A673 (cell line): ENCODE data around the gene MYRIP. TPM values are rescaled to one million over a fixed set of nuclear protein-coding genes. Genes with fewer than 3 reads are reported as not detected.

Source experiments
- BruUV-seq: library from RNA; stranded (reverse); fragments of 400-500 nt; replicated peaks from 2 replicates; lab custom pipeline; 2021; lab: Mats Ljungman, UMichigan
- CTCF ChIA-PET: fragments of 300-600 bp; sonication (Branson Sonifier 250); formaldehyde crosslinking; loops from one replicate; lab custom pipeline; 2022; ENCODE audit warnings: antibody characterized with exemption; lab: Charles Lee
- POLR2A ChIA-PET: fragments of 300-600 bp; sonication (Branson Sonifier 250); formaldehyde crosslinking; loops from one replicate; lab custom pipeline; 2022; ENCODE audit warnings: antibody characterized with exemption; ENCODE audit not compliant: low non-redundant PET; lab: Charles Lee
- DNase-seq: peaks from one replicate; pipeline ENCODE4 v3.0.0-alpha.2; 2015; ENCODE audit warnings: low spot score
- H3K27ac ChIP-seq: fragments of 200-600 bp; sonication (generic); 2 replicates; pipeline ENCODE4 v1.5.1; 2016; ENCODE audit warnings: mixed run types, low read depth, mild to moderate bottlenecking, mixed read lengths, antibody characterized with exemption, low read length; ENCODE audit not compliant: poor library complexity, severe bottlenecking
- H3K27me3 ChIP-seq: fragments of 200-600 bp; sonication (generic); replicated peaks from 2 replicates; pipeline ENCODE4 v1.6.1; 2017; ENCODE audit warnings: mixed run types, low read depth, mild to moderate bottlenecking, mixed read lengths, antibody characterized with exemption, low read length; ENCODE audit not compliant: insufficient read depth, poor library complexity
- H3K36me3 ChIP-seq: fragments of 200-600 bp; sonication (generic); 2 replicates; pipeline ENCODE4 v1.6.1; 2016; ENCODE audit warnings: mixed run types, mild to moderate bottlenecking, mixed read lengths, antibody characterized with exemption, low read length; ENCODE audit not compliant: insufficient read depth, poor library complexity, severe bottlenecking
- H3K4me1 ChIP-seq: fragments of 200-600 bp; sonication (generic); 2 replicates; pipeline ENCODE4 v1.6.1; 2017; ENCODE audit warnings: mixed run types, mild to moderate bottlenecking, mixed read lengths, antibody characterized with exemption, low read length; ENCODE audit not compliant: insufficient read depth, poor library complexity, severe bottlenecking
- H3K4me3 ChIP-seq: fragments of 200-600 bp; sonication (generic); 2 replicates; pipeline ENCODE4 v1.5.1; 2016; ENCODE audit warnings: low read depth, mixed run types, mild to moderate bottlenecking, mixed read lengths, low read length; ENCODE audit not compliant: poor library complexity, severe bottlenecking
- H3K9me3 ChIP-seq: fragments of 200-600 bp; sonication (generic); 2 replicates; pipeline ENCODE4 v1.6.1; 2016; ENCODE audit warnings: mixed run types, low read depth, mild to moderate bottlenecking, mixed read lengths, antibody characterized with exemption, low read length; ENCODE audit not compliant: poor library complexity, severe bottlenecking
- EZH2 ChIP-seq: fragments of 200-600 bp; sonication (generic); IDR thresholded peaks from 2 replicates; pipeline ENCODE4 v1.6.1; 2017; ENCODE audit warnings: borderline replicate concordance, low read depth, mild to moderate bottlenecking, mixed read lengths, antibody characterized with exemption, low read length; ENCODE audit not compliant: poor library complexity, severe bottlenecking
- intact Hi-C: fragments of 100-400 bp; cut with micrococcal nuclease; formaldehyde crosslinking; loops from one replicate; pipeline ENCODE4 v1.10.0; 2022; ENCODE audit not compliant: unreplicated experiment
- total RNA-seq: library from RNA; stranded (reverse); gene quantifications from 2 replicates; pipeline ENCODE4 v1.2.3, GENCODE V29; 2021
- TF ChIP-seq, protein P1 (sequence below): fragments of 300-800, 200-600 bp; sonication (generic); conservative IDR thresholded peaks from 2 replicates; pipeline ENCODE4 v1.5.1; 2017; ENCODE audit warnings: low read depth, mild to moderate bottlenecking, antibody characterized with exemption, low read length, moderate library complexity, mixed read lengths

MYRIP gene
- total RNA-seq, 1 experiment from 2014 or later, result not detected

GRCh38 chr3:40078590-40078989, 269.2 kb downstream of the MYRIP start:
- no TSS peak for BruUV-seq
- H3K9me3 ChIP-seq, result no peaks in the 10 kb centered on the region
- H3K4me1 ChIP-seq, result no peaks in the 10 kb centered on the region
- no peak overlapping the region for H3K4me3 ChIP-seq
- TF ChIP-seq EZH2, result no peak
- TF ChIP-seq, protein P1, sequence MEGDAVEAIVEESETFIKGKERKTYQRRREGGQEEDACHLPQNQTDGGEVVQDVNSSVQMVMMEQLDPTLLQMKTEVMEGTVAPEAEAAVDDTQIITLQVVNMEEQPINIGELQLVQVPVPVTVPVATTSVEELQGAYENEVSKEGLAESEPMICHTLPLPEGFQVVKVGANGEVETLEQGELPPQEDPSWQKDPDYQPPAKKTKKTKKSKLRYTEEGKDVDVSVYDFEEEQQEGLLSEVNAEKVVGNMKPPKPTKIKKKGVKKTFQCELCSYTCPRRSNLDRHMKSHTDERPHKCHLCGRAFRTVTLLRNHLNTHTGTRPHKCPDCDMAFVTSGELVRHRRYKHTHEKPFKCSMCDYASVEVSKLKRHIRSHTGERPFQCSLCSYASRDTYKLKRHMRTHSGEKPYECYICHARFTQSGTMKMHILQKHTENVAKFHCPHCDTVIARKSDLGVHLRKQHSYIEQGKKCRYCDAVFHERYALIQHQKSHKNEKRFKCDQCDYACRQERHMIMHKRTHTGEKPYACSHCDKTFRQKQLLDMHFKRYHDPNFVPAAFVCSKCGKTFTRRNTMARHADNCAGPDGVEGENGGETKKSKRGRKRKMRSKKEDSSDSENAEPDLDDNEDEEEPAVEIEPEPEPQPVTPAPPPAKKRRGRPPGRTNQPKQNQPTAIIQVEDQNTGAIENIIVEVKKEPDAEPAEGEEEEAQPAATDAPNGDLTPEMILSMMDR, result no peak
- ChIA-PET POLR2A (no interaction called here), CTCF (no interaction called here)
- intact Hi-C loops, result no loop called here
- no peak for DNase-seq
- no peaks in the 10 kb centered on the region for H3K27me3 ChIP-seq
- H3K36me3 ChIP-seq, result no peaks in the 10 kb centered on the region
- no peak overlapping the region for H3K27ac ChIP-seq

DNA sequence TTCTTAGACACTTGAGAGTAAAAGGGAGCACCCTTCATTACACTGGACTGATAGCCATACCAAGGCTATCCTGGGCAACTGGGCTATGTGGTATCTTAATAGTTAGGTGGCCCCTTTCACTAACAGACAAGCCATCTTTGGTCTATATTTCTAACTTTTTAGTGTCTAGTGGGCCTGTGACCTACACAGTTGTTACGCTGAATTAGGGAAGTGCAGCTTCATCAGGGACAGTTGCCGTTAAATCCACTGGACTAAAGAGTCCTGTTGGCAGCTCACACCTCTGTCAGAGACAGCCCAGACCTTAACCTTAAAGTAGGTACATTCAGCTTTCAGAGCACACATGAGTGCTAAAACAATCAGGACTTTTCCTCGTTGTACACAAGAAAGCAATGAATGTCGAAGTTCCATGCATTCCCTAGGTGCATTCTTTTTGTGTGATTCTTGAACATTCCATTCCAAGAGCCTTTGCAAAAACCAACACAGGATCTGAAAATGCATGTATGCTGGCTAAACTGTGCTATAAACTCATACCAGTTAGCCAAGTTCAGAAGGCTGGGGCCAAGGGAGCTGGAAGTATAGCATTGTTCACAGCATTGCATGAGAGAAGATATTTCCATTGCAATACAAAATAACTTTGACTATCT, 269.9 kb downstream of the MYRIP start:
- BruUV-seq, result no TSS peak
- Histone ChIP-seq H3K36me3 (no peaks in the 10 kb centered on the region), H3K27ac (no peak overlapping the region), H3K9me3 (no peaks in the 10 kb centered on the region), H3K27me3 (no peaks in the 10 kb centered on the region), H3K4me1 (no peaks in the 10 kb centered on the region), H3K4me3 (no peak overlapping the region)
- ChIA-PET POLR2A (no interaction called here), CTCF (no interaction called here)
- intact Hi-C loops, result no loop called here
- TF ChIP-seq EZH2, result no peak
- TF ChIP-seq, protein P1, result no peak
- DNase-seq, result no peak

DNA sequence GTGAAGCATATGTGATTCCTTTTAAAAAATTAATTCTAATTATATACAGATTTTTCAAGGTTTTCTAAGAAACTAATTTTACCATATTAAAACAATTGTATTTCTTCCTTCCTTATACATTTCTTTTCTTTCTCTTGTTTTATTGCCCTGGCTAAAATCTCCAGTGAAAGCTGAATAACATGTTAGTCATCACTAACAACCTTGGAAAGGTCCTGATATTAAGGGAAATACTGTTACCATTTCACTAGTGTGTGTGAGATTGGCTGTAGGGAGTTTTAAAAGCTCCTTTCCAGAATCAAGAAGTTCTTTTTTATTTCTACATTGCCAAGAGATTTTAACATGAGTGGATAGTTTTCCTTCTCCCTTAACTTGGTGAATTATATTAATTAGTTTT, 270.4 kb downstream of the MYRIP start:
- ChIA-PET POLR2A (no interaction called here), CTCF (no interaction called here)
- Histone ChIP-seq H3K36me3 (no peaks in the 10 kb centered on the region), H3K4me1 (no peaks in the 10 kb centered on the region), H3K27ac (no peak overlapping the region), H3K4me3 (no peak overlapping the region), H3K9me3 (no peaks in the 10 kb centered on the region), H3K27me3 (no peaks in the 10 kb centered on the region)
- no peak for DNase-seq
- BruUV-seq, result no TSS peak
- intact Hi-C loops, result no loop called here
- TF ChIP-seq EZH2, result no peak
- TF ChIP-seq, protein P1, result no peak
